ENCODE results near the gene EXD3. TPM values are rescaled to one million over a fixed set of nuclear protein-coding genes. Genes with fewer than 3 reads are reported as not detected.

EXD3 gene
- total and polyA plus RNA-seq, 2 experiments from 2014 or later: 32.3 to 72.1 TPM

DNA sequence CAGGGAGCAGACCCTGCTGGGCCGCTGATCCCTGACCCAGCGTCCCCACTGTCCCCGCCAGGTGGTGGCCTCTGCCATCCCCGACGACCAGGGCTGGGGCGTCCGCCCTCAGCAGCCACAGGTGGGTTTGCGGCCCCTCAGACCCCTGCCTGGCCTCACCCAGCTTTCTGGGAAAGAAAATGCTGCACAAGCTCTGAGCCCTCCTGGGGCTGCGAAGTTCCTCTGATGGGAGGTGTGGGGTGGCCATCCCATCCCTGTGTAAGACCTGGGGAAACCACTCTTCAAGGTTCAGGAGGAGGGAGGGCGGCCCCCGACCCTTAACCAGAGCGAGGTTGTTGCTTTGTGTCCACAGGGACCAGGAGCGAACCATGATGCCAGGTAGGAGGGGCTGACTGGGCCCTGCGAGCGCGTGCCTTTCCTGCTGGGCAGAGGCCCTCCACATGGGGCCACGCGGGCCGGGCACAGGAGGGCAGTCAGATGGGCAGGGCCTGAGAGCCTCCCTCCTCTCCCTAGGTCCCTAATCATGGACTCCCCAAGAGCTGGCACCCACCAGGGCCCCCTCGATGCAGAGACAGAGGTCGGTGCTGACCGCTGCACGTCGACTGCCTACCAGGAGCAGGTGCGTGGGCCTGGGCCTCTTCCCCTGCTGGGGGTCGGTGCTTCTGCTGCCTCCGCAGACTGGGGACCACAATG lies 7.9 kb upstream of the EXD3 start:
- no peak overlapping the region for H3K4me3 ChIP-seq
- no peak for DNase-seq (ENCODE audit: low read depth in 1 of 2, low spot score in 1 of 2)
- TF ChIP-seq, protein P1, sequence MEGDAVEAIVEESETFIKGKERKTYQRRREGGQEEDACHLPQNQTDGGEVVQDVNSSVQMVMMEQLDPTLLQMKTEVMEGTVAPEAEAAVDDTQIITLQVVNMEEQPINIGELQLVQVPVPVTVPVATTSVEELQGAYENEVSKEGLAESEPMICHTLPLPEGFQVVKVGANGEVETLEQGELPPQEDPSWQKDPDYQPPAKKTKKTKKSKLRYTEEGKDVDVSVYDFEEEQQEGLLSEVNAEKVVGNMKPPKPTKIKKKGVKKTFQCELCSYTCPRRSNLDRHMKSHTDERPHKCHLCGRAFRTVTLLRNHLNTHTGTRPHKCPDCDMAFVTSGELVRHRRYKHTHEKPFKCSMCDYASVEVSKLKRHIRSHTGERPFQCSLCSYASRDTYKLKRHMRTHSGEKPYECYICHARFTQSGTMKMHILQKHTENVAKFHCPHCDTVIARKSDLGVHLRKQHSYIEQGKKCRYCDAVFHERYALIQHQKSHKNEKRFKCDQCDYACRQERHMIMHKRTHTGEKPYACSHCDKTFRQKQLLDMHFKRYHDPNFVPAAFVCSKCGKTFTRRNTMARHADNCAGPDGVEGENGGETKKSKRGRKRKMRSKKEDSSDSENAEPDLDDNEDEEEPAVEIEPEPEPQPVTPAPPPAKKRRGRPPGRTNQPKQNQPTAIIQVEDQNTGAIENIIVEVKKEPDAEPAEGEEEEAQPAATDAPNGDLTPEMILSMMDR (IDR thresholded peaks at IDR 0.05; ENCODE audit: low read depth, low read length): no peak
- H3K9me3 ChIP-seq (ENCODE audit: low read depth): no peaks in the 10 kb centered on the region
- no peaks in the 10 kb centered on the region for H3K36me3 ChIP-seq
- no peak overlapping the region for H3K27ac ChIP-seq
- H3K4me1 ChIP-seq (ENCODE audit: low read depth): peaks cover 1% of the 10 kb centered on the region
- no peaks in the 10 kb centered on the region for H3K27me3 ChIP-seq

DNA sequence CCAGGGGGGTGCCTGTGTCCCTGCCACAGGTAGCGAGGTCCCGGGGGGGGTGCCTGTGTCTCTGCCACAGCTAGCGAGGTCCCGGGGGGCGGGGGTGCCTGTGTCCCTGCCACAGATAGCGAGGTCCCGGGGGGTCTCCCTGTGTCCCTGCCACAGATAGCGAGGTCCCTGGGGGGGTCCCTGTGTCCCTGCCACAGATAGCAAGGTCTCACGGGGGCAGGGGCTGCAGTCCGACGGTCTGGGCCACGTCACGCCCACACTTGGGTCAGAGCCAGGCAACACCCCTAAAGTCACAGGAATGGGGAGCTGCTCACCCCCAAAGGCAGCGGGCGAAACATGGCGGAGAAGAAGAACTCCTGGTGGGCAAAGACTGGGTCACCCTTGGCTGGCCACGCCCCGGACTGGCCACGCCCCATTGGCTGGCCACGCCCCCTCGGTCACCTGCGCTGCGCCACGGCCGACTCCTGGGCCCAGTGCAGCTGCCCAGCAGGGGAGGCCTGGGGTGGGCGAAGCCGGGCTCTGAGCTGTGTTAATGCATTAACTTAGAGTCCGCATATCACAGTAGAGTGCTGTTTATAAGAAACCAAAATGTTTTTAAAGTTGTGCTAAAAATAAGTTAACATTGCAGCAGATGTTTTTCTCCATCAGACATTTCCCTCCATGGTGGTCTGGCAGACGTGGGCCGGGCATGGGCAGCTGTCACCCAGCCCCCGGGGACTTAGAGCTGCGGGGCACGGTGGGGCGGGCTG lies 7.2 kb upstream of the EXD3 start:
- Histone ChIP-seq H3K4me3 (no peak overlapping the region), H3K4me1 (ENCODE audit: low read depth) (peaks cover 9% of the 10 kb centered on the region), H3K9me3 (ENCODE audit: low read depth) (no peaks in the 10 kb centered on the region), H3K27ac (no peak overlapping the region), H3K36me3 (no peaks in the 10 kb centered on the region), H3K27me3 (no peaks in the 10 kb centered on the region)
- no peak for DNase-seq (ENCODE audit: low read depth in 1 of 2, low spot score in 1 of 2)
- TF ChIP-seq, protein P1 (IDR thresholded peaks at IDR 0.05; ENCODE audit: low read depth, low read length): no peak

DNA sequence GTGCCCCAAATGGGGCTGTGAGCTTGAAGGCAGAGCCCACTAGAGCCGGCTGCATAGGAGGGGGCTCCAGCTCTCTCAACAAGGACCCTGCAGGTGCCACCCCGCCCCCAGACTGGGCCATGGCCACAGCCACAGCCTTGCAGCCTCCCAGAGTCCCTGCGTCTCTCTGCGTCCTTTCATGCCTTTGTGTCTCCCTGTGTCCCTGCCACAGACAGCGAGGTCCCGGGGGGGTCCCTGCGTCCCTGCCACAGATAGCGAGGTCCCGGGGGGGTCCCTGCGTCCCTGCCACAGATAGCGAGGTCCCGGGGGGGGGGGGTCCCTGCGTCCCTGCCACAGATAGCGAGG lies 6.6 kb upstream of the EXD3 start:
- Histone ChIP-seq H3K9me3 (ENCODE audit: low read depth) (no peaks in the 10 kb centered on the region), H3K36me3 (no peaks in the 10 kb centered on the region), H3K4me3 (no peak overlapping the region), H3K27ac (no peak overlapping the region), H3K27me3 (no peaks in the 10 kb centered on the region), H3K4me1 (ENCODE audit: low read depth) (peaks cover 13% of the 10 kb centered on the region)
- TF ChIP-seq, protein P1 (IDR thresholded peaks at IDR 0.05; ENCODE audit: low read depth, low read length): no peak
- DNase-seq (ENCODE audit: low read depth in 1 of 2, low spot score in 1 of 2): no peak

DNA sequence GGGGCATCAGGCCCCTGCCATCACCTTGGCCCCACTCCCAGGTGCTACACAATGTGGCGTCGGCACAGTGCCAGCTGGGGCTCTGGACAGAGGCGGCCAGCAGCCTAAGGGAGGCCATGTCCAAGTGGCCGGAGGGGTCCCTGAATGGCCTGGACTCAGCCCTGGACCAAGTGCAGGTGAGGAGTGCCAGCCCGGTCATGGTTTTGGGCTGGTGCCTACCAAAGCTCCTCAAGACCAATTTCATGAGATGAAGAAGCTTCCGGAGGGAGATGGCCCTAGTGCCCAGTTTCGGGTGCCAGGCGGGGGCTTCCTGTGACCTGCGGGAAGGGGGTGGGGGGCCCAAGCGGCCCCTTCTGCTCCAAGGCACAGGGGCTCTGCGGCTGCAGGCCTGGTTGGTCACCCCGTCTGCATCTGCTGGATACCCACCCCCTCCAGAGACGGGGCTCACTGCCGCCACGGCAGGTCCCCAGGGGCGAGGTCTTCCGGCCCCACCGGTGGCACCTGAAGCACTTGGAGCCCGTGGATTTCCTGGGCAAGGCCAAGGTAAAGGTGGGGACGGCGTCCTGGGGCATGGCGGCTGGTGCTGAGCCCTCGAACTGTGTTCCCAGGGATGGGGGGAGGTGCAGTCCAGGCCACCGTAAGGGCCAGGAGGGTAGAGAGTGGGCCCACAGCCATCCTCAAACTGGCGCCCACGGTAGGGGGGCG lies 6.0 kb upstream of the EXD3 start:
- Histone ChIP-seq H3K4me1 (ENCODE audit: low read depth) (peaks cover 13% of the 10 kb centered on the region), H3K27ac (no peak overlapping the region), H3K9me3 (ENCODE audit: low read depth) (no peaks in the 10 kb centered on the region), H3K4me3 (no peak overlapping the region), H3K27me3 (no peaks in the 10 kb centered on the region), H3K36me3 (no peaks in the 10 kb centered on the region)
- no peak for DNase-seq (ENCODE audit: low read depth in 1 of 2, low spot score in 1 of 2)
- TF ChIP-seq, protein P1 (IDR thresholded peaks at IDR 0.05; ENCODE audit: low read depth, low read length): no peak

DNA sequence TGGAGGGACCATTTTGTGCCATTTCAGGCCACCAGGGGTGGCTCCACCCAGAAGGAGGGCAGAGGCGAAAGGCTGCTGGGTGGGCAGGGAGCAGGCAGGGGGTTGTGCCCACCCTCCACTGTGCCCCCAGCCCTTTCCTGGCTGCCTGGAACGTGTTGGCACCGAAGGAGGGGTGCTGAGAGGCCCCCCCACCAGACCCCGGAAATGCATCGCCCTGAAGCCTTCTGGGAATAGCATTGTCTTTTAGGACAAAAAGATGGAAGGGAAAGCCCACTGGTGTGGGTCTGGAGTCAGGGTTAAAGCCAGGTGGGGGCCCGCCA lies 5.3 kb upstream of the EXD3 start:
- Histone ChIP-seq H3K4me1 (ENCODE audit: low read depth) (peaks cover 13% of the 10 kb centered on the region), H3K27me3 (no peaks in the 10 kb centered on the region), H3K27ac (no peak overlapping the region), H3K36me3 (no peaks in the 10 kb centered on the region), H3K4me3 (no peak overlapping the region), H3K9me3 (ENCODE audit: low read depth) (no peaks in the 10 kb centered on the region)
- TF ChIP-seq, protein P1 (IDR thresholded peaks at IDR 0.05; ENCODE audit: low read depth, low read length): no peak
- no peak for DNase-seq (ENCODE audit: low read depth in 1 of 2, low spot score in 1 of 2)

Measured in cardiac muscle cell (in vitro differentiated cells and primary cell).